Erythroblast (primary cell): ENCODE results near the gene NR3C2.

Source experiments
- DNase-seq, 2 experiments: peaks; one replicate each; lab custom pipeline; 2025; lab: John Stamatoyannopoulos, UW
- GATA1 ChIP-seq: IDR thresholded peaks from 2 replicates; pipeline ENCODE4 v1.6.1; 2011; ENCODE audit warnings: low read depth, mild to moderate bottlenecking, control low read depth, low read length, moderate library complexity
- POLR2A ChIP-seq: IDR thresholded peaks from 2 replicates; pipeline ENCODE4 v1.6.1; 2011; ENCODE audit warnings: mild to moderate bottlenecking, low read length

Gene NR3C2

DNA sequence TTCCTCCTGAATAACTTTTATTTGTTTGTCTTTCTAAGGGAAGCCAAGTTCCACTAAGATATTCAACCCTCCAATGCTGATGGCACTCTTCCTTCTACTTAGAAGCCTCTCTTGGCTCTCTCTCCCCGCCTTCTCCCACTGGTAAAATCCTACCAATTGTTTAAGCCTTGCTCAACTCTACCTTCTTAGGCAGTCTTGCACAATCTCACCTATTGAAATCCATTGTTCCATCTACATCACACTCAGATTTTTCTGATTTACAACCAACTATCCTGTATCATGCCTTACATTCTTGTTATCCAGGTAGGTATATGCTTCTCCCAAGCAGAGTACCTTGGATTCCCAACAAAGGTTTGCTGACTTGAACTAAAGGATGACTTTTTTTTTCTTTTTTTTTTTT, 69.1 kb downstream of the NR3C2 start:
- TF ChIP-seq GATA1 = no peak
- TF ChIP-seq POLR2A = no peak
- no peak for DNase-seq

DNA sequence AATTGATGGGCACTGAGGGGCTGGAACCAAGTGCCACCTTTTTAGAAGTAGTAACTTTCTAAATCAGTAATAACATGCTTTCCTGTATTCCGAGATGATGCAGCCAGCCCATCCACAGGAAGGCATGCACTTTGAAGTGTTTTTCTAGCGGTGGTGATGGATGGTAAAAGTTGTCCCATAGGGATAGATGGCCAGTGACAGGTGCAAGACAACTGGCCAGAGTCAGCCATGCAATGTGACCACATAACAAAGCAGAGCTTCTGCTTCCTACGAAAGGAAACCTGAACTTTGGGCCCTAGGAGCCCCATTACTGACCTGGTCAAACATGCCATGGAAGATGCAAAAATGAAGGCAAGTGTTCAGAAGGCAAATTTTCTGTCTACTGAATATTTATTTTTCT, 72.3 kb downstream of the NR3C2 start:
- TF ChIP-seq POLR2A = no peak
- TF ChIP-seq GATA1 = no peak

DNA sequence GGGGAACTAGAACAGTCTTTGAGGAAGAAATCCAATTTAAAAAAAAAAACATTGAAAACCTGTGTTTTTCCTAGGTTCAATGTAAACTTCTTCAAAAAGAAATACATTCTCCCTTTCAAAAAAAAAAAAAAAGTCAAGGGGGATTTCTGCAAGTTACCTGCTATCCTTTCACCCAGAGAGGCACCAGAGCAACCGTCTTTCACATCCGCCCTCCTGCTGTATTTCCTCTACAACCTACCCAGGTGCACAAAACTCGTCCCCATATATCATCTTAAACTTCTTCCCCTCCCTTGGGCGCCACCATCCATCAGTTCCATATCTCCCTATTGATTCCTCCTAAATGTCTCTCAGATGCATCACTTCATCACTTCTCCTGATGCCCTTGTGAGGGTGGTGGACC, 74.5 kb downstream of the NR3C2 start:
- DNase-seq = no peak
- no peak for TF ChIP-seq POLR2A
- TF ChIP-seq GATA1 = no peak

More for the DNA sequence above, 72.3 kb downstream of the NR3C2 start:
- DNase-seq = no peak

DNA sequence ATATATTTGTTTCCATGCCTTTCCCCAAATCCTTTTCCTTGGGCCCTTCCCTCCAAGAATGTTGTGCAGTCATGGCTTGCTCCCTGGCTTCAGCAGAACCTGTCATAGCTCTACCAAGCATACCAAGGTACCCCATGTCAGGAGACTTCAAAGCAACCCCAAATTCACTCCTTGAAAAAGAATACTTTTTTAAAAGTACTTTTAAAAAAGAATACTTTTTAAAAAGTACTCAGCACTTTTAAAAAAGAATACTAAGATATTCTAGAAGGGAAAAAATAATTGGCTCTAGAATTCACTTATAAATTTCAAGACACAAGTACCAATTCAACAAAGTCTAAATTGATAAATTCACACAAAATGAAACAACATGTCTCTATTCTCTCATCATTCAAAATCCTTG, 76.0 kb downstream of the NR3C2 start:
- no peak for DNase-seq
- TF ChIP-seq POLR2A = no peak
- no peak for TF ChIP-seq GATA1

DNA sequence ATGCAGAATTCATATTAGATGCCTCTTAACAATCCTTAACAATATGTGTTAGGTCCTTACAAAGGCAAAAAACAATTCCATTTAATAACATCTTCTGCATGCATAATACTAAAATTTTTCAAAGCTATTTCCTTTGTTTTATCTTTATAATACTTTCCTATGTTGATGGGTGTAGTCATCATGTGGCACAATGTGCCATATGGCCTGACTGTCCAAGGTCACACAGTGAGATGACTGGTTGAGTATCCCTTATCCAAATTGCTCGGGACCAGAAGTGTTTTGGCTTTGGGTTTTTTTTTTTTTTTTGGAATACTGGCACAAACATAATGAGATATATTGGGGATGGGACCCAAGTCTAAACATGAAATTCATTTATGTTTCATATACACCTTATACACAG, 77.7 kb downstream of the NR3C2 start:
- DNase-seq = no peak
- TF ChIP-seq GATA1 = no peak
- no peak for TF ChIP-seq POLR2A

DNA sequence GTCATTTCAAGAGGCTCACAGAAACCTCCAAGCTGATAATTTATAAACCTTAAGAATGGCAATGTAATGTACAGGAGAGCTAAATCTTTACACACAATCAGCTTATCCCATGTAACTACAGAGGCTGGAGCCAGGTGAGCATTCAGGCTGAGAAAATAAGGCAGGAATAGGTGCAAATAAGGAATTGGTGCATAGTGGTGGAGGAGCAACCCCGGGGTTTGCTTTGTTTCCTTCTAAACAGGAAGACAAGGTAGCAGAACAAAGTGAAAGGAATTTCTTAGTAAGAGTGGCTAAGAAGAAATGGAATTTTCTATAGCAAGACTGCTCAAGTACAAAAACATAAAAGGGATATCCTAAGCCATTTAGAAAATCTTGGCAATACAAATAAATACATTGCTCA, 82.4 kb downstream of the NR3C2 start:
- no peak for DNase-seq
- TF ChIP-seq GATA1 = no peak
- no peak for TF ChIP-seq POLR2A

DNA sequence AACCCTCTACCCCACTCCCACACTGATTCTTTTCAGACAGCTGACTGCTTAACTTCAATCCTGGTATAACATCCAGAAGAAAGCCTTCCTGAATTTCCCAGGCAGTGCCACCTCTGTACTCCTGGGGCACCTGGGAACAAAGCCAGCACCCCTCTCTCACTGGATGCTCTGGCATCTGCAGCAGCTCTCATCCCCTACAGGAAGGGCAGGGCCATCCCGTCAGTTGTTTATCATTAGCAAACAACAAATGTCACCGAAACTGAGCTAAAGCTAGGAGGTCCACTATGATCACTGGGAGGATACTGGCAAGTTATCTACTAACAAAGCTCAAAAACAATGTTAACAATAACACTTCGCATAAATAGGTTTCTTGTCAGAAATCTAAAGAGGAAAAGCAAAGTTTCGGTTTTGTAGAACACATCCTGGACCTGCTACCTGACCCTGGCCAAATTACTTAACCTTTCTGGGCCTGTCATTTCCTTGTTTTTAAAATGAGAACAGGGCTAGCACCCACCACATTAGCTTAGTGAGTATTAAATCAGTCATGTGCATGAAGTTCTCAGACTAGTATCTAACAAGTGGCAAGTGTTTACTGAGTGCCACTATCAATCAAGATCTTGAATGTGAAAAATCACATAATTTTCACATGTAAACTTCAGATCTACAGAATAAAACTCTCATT, 86.6 kb downstream of the NR3C2 start:
- no peak for DNase-seq
- TF ChIP-seq POLR2A (no peak), GATA1 (no peak)

DNA sequence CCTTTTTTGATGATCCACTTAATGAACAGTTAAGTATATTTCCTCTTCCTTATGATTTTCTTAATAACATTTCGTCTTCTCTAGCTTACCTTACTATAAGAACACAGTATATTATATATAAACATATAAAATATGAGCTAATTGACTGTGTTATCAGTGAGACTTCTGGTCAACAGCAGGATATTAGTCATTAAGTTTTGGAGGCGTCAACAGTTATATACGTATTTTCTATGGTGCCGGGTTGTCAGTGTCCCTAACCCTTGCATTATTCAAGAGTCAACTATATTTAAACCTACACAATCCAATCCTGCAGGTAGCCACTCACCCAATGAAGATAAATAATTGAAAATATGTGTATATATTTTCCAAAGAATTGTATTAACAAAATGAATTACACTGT, 88.0 kb downstream of the NR3C2 start:
- TF ChIP-seq POLR2A (no peak), GATA1 (no peak)
- no peak for DNase-seq

DNA sequence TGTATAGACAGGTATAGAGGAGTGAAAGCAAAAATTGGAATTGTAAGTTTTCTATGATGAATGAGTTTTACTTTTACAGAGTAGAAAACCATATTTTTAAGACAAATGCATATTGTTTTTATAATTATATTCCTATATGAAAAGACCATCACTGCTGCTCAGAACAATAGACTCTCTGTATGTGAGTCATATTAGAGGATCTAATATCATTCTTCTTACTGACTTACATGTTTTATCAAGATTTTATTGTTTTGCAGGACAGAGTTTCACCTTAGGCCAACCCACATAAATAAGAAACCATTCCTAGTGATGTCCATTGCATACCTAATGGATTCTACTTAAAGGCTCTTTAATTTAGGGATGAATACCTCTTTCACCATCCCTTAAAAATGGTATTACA, 88.6 kb downstream of the NR3C2 start:
- no peak for TF ChIP-seq POLR2A
- TF ChIP-seq GATA1 = no peak
- DNase-seq = no peak

DNA sequence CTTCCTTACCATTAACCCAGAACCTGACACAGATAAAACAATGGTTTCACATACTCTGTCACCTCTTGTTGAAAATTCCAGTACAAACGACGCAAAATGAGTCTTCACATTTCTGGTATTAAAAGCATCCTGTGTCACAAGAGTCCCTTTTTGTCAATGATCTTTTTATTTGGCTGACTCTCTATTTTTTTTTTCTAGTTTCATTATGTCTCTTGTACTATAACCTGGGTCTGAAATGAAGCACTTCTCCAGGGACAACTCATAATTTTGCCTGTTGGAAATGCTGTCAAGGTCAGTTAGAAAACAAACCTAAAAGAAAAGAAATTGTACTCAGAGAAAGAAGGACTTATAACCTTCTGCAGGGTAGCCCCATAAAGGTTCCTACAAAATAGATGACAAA, 93.1 kb downstream of the NR3C2 start:
- TF ChIP-seq POLR2A = no peak
- TF ChIP-seq GATA1 = no peak
- DNase-seq = no peak

DNA sequence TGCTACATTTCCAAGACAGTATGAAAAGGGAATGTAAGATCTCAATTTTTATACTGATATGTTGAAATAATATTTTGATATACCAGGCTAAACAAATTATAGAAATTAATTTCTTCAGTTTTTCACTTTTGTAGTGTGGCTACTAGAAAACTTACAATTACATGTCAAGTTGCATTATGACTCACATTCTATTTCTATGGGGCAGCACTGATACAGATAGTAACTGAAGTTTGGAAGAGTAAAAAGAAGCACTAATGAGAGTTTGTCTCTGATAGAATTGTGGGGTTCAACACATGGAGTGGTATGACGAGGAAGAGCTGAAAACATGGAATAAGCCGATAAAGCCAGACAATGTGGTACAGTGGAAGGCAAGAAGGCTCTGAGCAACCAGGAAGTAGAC, 95.6 kb downstream of the NR3C2 start:
- DNase-seq = no peak
- TF ChIP-seq GATA1 (no peak), POLR2A (no peak)

DNA sequence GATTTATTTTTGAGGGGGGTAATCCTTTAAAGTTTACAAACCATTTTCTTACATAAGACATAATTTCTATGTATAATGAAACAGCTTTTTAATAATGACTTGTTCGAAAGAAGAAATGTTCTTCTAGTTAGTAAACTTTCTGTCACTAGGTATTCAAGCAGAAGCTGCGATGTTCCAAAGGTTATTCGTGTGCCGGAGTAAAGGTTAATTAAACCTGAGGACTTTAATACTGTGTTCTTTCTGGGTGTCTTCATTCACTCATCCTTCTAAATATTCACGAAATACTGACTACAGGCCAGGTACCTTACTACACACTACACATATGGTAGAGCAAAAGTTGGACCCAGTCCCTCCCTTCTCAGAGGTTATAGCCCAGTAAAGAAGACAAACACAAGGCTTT, 96.7 kb downstream of the NR3C2 start:
- DNase-seq = no peak
- TF ChIP-seq GATA1 (no peak), POLR2A (no peak)

DNA sequence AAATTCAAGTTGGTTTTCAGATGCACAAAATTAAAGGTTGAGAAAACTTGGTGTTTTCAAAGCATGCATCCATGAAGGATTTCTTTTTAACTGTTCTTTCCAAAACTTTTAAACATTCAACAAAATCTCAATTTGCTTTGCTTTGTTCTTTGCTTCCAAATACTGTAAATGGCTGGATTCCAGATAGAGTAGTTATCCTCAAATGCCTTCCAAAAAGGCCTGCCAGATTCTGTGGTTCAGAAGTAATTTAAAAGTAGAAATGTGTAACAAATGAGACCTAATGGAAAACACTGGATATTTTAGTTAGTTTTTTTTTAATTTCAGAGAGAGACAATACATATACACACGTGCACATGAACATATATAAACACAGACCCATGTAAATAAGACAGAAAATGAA, 97.3 kb downstream of the NR3C2 start:
- DNase-seq = no peak

DNA sequence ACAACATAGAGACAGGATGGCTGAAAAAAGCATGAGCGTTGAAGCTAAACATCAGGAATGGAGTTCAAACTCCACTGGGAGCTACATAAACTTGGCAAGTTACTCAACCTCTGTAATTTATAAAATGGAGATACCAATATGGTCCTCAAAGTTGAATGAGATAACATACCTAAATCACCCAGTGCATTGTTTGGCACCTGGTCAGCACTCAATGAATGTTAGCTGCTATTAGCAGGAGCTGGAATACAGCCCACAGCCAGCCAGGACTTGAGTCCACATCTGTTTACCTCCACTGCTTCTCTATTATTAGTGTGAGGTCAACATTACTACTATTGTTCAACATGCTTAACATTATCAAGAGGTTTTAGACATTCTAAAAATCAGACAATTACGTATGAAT, 97.9 kb downstream of the NR3C2 start:
- no peak for DNase-seq
- TF ChIP-seq POLR2A (no peak), GATA1 (no peak)

More for the DNA sequence above, 97.3 kb downstream of the NR3C2 start:
- TF ChIP-seq GATA1 (no peak), POLR2A (no peak)

DNA sequence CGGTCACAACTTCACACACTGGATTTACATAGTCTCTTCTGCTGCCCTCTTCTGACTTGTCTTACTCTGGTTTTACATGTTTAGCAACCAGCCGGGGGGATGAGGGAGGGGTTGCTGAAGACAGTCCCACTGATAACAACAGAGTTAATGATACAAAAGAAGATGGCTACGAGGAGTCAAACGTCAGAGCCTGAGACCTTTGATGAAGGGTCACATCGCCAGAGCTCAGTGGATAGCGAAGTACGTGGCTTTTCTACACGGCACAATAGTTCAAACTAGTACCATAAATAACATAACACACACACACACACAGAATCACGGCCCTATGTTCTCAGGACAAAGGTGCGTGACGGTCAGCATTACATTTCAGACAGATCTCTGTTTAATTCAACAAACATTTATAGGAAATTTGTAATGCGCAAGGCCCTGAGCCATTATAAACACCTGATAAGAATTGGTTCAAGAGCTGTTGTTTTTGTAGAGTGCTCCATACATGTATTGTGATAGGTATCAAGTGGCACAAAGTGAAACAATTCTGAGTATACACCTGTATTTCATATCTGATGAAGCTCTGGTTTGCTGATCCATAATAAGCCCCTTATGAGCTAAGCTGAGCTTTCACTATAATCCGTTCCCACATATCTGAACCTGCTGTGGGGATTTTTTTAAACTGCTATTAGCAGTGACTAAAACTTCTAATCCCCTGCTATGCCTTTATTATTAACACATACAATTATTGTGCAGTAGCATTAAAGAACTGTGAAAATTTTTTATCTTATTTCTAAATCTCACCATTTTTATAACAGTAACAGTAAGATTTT, 100.0 kb downstream of the NR3C2 start:
- no peak for TF ChIP-seq GATA1
- TF ChIP-seq POLR2A = no peak
- DNase-seq = no peak
